ENCODE measurements around the gene HIPK1. TPM values are rescaled to one million over a fixed set of nuclear protein-coding genes. Genes with fewer than 3 reads are reported as not detected.

Gene HIPK1
- total RNA-seq, 4 donors from 2014 or later = 54.4 to 67.6 (median 60.0) TPM

DNA sequence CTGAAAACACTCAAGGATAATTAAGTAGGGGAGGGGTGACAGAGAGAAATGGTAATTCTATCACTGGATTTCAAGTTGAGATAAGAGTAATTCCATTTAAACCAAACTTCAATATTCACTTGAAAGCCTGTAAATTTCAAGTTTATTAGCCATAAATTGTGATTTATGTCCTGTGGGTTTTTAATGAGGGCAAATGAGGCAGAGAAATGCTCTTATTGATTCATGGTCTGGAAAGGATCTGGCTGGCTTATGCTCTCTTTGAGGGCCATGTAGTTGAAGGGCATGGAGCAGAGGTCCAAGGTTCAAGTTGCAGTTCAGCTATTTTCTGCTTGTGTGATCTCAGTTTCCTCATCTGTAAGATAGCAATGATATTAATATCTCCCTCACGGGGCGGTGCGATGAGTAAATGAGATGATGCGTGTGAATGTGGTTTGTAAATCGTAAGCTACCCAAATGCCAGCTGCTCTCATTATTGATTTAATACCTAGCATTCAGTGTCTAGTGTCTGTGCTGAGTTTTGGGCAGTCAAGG is 62.4 kb downstream of the HIPK1 start:
- H3K4me3 ChIP-seq = no peak overlapping the region
- peak overlapping the region; percentile 73 to 85 (median 77) for H3K27ac ChIP-seq
- no peaks in the 10 kb centered on the region for H3K9me3 ChIP-seq
- no peaks in the 10 kb centered on the region for H3K36me3 ChIP-seq
- ATAC-seq (peak; percentile 66 to 81), DNase-seq (peak in 1 of 2 donors; percentile 32)
- H3K27me3 ChIP-seq = no peaks in the 10 kb centered on the region
- no peak for TF ChIP-seq POLR2A (IDR thresholded peaks at IDR 0.05)
- no peak for TF ChIP-seq CTCF (IDR thresholded peaks at IDR 0.05 in 4 of 5, conservative IDR thresholded peaks at IDR 0.05 in 1 of 5)
- H3K4me1 ChIP-seq = peaks cover 3 to 12% of the 10 kb centered on the region in 2 donors
- in situ Hi-C loops (cut with MboI; ENCODE audit: low sequenced_read_pairs in 4 of 4) = loop anchor here in 1 of 4 donors (25.0 kb wide), 1 partner anchor 96 kb away; no protein-coding TSS in a partner anchor
- intact Hi-C loops (cut with DNase I; ENCODE audit: low total_unique reads) = loop anchor here (1.0 to 2.0 kb wide), 2 partner anchors 30 to 35 kb away; no protein-coding TSS in a partner anchor

DNA sequence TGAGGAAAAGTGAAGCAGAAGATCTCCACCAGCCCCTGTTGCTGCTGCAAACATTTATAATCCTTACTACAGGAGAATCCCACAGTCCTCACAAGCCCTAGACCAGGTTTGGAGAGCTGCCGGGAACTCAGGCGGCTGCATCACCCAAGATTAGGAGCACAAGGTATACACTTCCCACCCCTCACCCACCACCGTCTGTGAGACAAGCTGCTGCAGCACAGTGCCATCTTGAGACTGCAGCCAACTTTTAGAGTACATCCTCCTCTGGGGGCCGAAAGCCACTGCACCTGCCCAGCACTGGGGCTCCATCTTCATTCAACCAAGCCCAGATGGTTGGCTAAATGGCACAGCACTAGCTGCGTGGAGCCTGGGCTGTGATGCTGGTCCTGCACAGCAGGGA is 63.9 kb downstream of the HIPK1 start:
- no peaks in the 10 kb centered on the region for H3K27me3 ChIP-seq
- in situ Hi-C loops (cut with MboI; ENCODE audit: low sequenced_read_pairs in 4 of 4) (loop anchor here in 1 of 4 donors (25.0 kb wide), 1 partner anchor 94 kb away; no protein-coding TSS in a partner anchor), intact Hi-C loops (cut with DNase I; ENCODE audit: low total_unique reads) (no loop called here)
- peaks cover 3 to 12% of the 10 kb centered on the region in 2 donors for H3K4me1 ChIP-seq
- no peaks in the 10 kb centered on the region for H3K9me3 ChIP-seq
- ATAC-seq (no peak), DNase-seq (no peak)
- H3K4me3 ChIP-seq = no peak overlapping the region
- no peak for TF ChIP-seq POLR2A (IDR thresholded peaks at IDR 0.05)
- TF ChIP-seq CTCF (IDR thresholded peaks at IDR 0.05 in 4 of 5, conservative IDR thresholded peaks at IDR 0.05 in 1 of 5) = no peak
- peak overlapping the region in 1 of 4 donors; percentile 85 for H3K27ac ChIP-seq
- H3K36me3 ChIP-seq = no peaks in the 10 kb centered on the region

- ATAC-seq (no peak), DNase-seq (no peak)
- Histone ChIP-seq H3K27ac (no peak overlapping the region), H3K9me3 (no peaks in the 10 kb centered on the region), H3K4me1 (peaks cover 3 to 12% of the 10 kb centered on the region in 2 donors), H3K4me3 (no peak overlapping the region), H3K27me3 (no peaks in the 10 kb centered on the region), H3K36me3 (no peaks in the 10 kb centered on the region)
- no peak for TF ChIP-seq POLR2A (IDR thresholded peaks at IDR 0.05)
- TF ChIP-seq CTCF (IDR thresholded peaks at IDR 0.05 in 4 of 5, conservative IDR thresholded peaks at IDR 0.05 in 1 of 5) = no peak
- in situ Hi-C loops (cut with MboI; ENCODE audit: low sequenced_read_pairs in 4 of 4) = loop anchor here in 1 of 4 donors (25.0 kb wide), 1 partner anchor 94 kb away; no protein-coding TSS in a partner anchor
- intact Hi-C loops (cut with DNase I; ENCODE audit: low total_unique reads) = no loop called here
Measured at GRCh38 chr1:113993766-113994165, 64.6 kb downstream of the HIPK1 start.

DNA sequence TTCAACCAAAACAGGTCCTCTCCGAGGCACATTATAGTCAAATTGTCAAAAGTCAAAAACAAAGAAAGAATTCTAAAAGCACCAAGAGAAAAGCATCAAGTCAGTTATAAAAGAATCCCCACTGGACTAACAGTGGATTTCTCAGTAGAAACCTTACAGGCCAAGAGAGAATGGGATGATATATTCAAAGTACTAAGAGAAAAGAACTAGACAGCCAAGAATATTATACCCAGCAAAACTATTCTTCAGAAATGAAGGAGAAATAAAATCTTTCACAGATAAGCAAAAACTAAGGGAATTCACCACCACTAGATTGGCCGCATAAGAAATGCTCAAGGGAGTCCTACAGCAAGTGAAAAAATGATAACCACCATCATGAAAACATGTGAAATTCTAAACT is 66.3 kb downstream of the HIPK1 start:
- Histone ChIP-seq H3K9me3 (no peaks in the 10 kb centered on the region), H3K4me1 (peaks cover 3 to 12% of the 10 kb centered on the region in 2 donors), H3K36me3 (no peaks in the 10 kb centered on the region), H3K27ac (no peak overlapping the region), H3K4me3 (no peak overlapping the region), H3K27me3 (no peaks in the 10 kb centered on the region)
- TF ChIP-seq CTCF (IDR thresholded peaks at IDR 0.05 in 4 of 5, conservative IDR thresholded peaks at IDR 0.05 in 1 of 5) = no peak
- TF ChIP-seq POLR2A (IDR thresholded peaks at IDR 0.05) = no peak
- in situ Hi-C loops (cut with MboI; ENCODE audit: low sequenced_read_pairs in 4 of 4) (loop anchor here in 1 of 4 donors (25.0 kb wide), 1 partner anchor 92 kb away; no protein-coding TSS in a partner anchor), intact Hi-C loops (cut with DNase I; ENCODE audit: low total_unique reads) (no loop called here)
- DNase-seq = no peak
- ATAC-seq = no peak
